Hepatocyte (in vitro differentiated cells): ENCODE data around the gene IFT172. TPM values are rescaled to one million over a fixed set of nuclear protein-coding genes. Genes with fewer than 3 reads are reported as not detected.

Experiments used
- DNase-seq: peaks from one replicate; pipeline ENCODE4 v3.0.0-alpha.2; 2016; ENCODE audit warnings: low spot score
- H2AFZ ChIP-seq: fragments of 200-600 bp; sonication (generic); 2 replicates; pipeline ENCODE4 v1.6.0; 2016; ENCODE audit warnings: antibody characterized with exemption, mild to moderate bottlenecking
- H3K27ac ChIP-seq: fragments of 200-600 bp; sonication (generic); 2 replicates; pipeline ENCODE4 v1.5.1; 2016; ENCODE audit warnings: mild to moderate bottlenecking
- H3K27me3 ChIP-seq: fragments of 200-600 bp; sonication (generic); 2 replicates; pipeline ENCODE4 v1.6.1; 2016
- H3K36me3 ChIP-seq: fragments of 200-600 bp; sonication (generic); replicated peaks from 2 replicates; pipeline ENCODE4 v1.5.1; 2016; ENCODE audit warnings: low read depth; ENCODE audit not compliant: insufficient read depth
- H3K4me1 ChIP-seq: fragments of 200-600 bp; sonication (generic); 2 replicates; pipeline ENCODE4 v1.5.1; 2016; ENCODE audit warnings: mild to moderate bottlenecking, moderate library complexity; ENCODE audit not compliant: insufficient read depth
- H3K4me2 ChIP-seq: fragments of 200-600 bp; sonication (generic); 2 replicates; pipeline ENCODE4 v1.6.0; 2016
- H3K4me3 ChIP-seq: fragments of 200-600 bp; sonication (generic); 2 replicates; pipeline ENCODE4 v1.5.1; 2016; ENCODE audit warnings: mild to moderate bottlenecking
- H3K79me2 ChIP-seq: fragments of 200-600 bp; sonication (generic); 2 replicates; pipeline ENCODE4 v1.6.0; 2017; ENCODE audit warnings: mild to moderate bottlenecking
- H3K9me2 ChIP-seq: fragments of 200-600 bp; sonication (generic); replicated peaks from 2 replicates; pipeline ENCODE4 v1.6.0; 2017; ENCODE audit warnings: mild to moderate bottlenecking; ENCODE audit not compliant: insufficient read depth
- H3K9me3 ChIP-seq: fragments of 200-600 bp; sonication (generic); 2 replicates; pipeline ENCODE4 v1.5.1; 2016; ENCODE audit warnings: low read depth, mild to moderate bottlenecking
- H4K20me1 ChIP-seq: fragments of 200-600 bp; sonication (generic); 2 replicates; pipeline ENCODE4 v1.6.0; 2016; ENCODE audit warnings: mild to moderate bottlenecking; ENCODE audit not compliant: insufficient read depth, poor library complexity, severe bottlenecking
- CTCF ChIP-seq: fragments of 200-600 bp; sonication (generic); IDR thresholded peaks from 2 replicates; pipeline ENCODE4 v1.5.1; 2016; ENCODE audit warnings: antibody characterized with exemption, mild to moderate bottlenecking; ENCODE audit not compliant: poor library complexity
- EZH2 ChIP-seq: fragments of 200-600 bp; sonication (generic); IDR thresholded peaks from 2 replicates; pipeline ENCODE4 v1.6.1; 2016; ENCODE audit warnings: antibody characterized with exemption, mild to moderate bottlenecking, borderline replicate concordance
- EZH2phosphoT487 ChIP-seq: fragments of 200-600 bp; sonication (generic); IDR thresholded peaks from one replicate; pipeline ENCODE4 v1.6.1; 2018; ENCODE audit warnings: antibody characterized with exemption, mild to moderate bottlenecking, low read depth, moderate library complexity; ENCODE audit not compliant: unreplicated experiment, severe bottlenecking
- WGBS: methylation state at CpG from one replicate; pipeline ENCODE4 v1.1.6; 2016; ENCODE audit warnings: low lambda C conversion rate; ENCODE audit errors: missing lambda C conversion rate; 5-methylcytosine and 5-hydroxymethylcytosine counted together
- polyA plus RNA-seq: library from polyadenylated mRNA; unstranded; fragments of >200 nt; fragmentation: Nextera tagmentation; extraction: Ambion mirVana; gene quantifications from 2 replicates; pipeline ENCODE4 v1.2.1, GENCODE V29; 2016
- total RNA-seq: library from RNA; depleted of rRNA; stranded (reverse); fragments of >200 nt; gene quantifications from 2 replicates; pipeline ENCODE4 v1.2.3, GENCODE V29; 2014

IFT172 gene
- total and polyA plus RNA-seq, 2 experiments from 2014 or later = 13.0 to 13.3 TPM

GRCh38 chr2:27531983-27532382, 42.4 kb upstream of the IFT172 start:
- no peaks in the 10 kb centered on the region for H3K4me1 ChIP-seq
- H3K36me3 ChIP-seq = no peaks in the 10 kb centered on the region
- 82% methylated on average over 2 of the region's 2 CpGs for WGBS

GRCh38 chr2:27527182-27527581, 37.6 kb upstream of the IFT172 start:
- Histone ChIP-seq H3K27ac (no peak overlapping the region), H3K9me2 (no peaks in the 10 kb centered on the region), H3K79me2 (no peaks in the 10 kb centered on the region), H3K4me3 (no peak overlapping the region), H3K4me2 (no peak overlapping the region), H3K4me1 (no peaks in the 10 kb centered on the region), H2AFZ (no peak overlapping the region), H3K27me3 (no peaks in the 10 kb centered on the region), H3K9me3 (no peaks in the 10 kb centered on the region), H4K20me1 (no peaks in the 10 kb centered on the region), H3K36me3 (no peaks in the 10 kb centered on the region)
- no peak for TF ChIP-seq EZH2phosphoT487
- no peak for TF ChIP-seq EZH2
- TF ChIP-seq CTCF = no peak
- WGBS = 67% methylated on average over 3 of the region's 3 CpGs
- DNase-seq = no peak

More at GRCh38 chr2:27531983-27532382, 42.4 kb upstream of the IFT172 start:
- Histone ChIP-seq H3K4me2 (no peak overlapping the region), H2AFZ (no peak overlapping the region), H3K9me3 (no peaks in the 10 kb centered on the region), H3K27ac (no peak overlapping the region), H3K27me3 (no peaks in the 10 kb centered on the region), H3K79me2 (no peaks in the 10 kb centered on the region), H3K4me3 (no peak overlapping the region), H3K9me2 (no peaks in the 10 kb centered on the region), H4K20me1 (no peaks in the 10 kb centered on the region)
- DNase-seq = no peak
- no peak for TF ChIP-seq CTCF
- TF ChIP-seq EZH2 = no peak
- no peak for TF ChIP-seq EZH2phosphoT487

GRCh38 chr2:27522400-27522945, 32.9 kb upstream of the IFT172 start:
- Histone ChIP-seq H3K9me3 (no peaks in the 10 kb centered on the region), H3K27ac (no peak overlapping the region), H3K27me3 (no peaks in the 10 kb centered on the region), H3K9me2 (no peaks in the 10 kb centered on the region), H3K4me1 (no peaks in the 10 kb centered on the region), H3K79me2 (no peaks in the 10 kb centered on the region), H3K4me2 (no peak overlapping the region), H3K4me3 (no peak overlapping the region), H3K36me3 (no peaks in the 10 kb centered on the region), H2AFZ (no peak overlapping the region), H4K20me1 (no peaks in the 10 kb centered on the region)
- TF ChIP-seq EZH2phosphoT487 = no peak
- TF ChIP-seq CTCF = peak; percentile 4
- DNase-seq = no peak
- WGBS = 91% methylated on average over 7 of the region's 7 CpGs

GRCh38 chr2:27520316-27520715, 30.8 kb upstream of the IFT172 start:
- H3K27me3 ChIP-seq = no peaks in the 10 kb centered on the region
- no peak for DNase-seq
- no peaks in the 10 kb centered on the region for H3K9me3 ChIP-seq
- 92% methylated on average over 2 of the region's 2 CpGs for WGBS
- TF ChIP-seq EZH2phosphoT487 = no peak
- TF ChIP-seq CTCF = no peak
- no peak for TF ChIP-seq EZH2
- H3K4me2 ChIP-seq = no peak overlapping the region
- no peaks in the 10 kb centered on the region for H3K9me2 ChIP-seq
- H2AFZ ChIP-seq = no peak overlapping the region
- no peaks in the 10 kb centered on the region for H3K36me3 ChIP-seq
- H3K79me2 ChIP-seq = no peaks in the 10 kb centered on the region
- no peaks in the 10 kb centered on the region for H4K20me1 ChIP-seq
- no peak overlapping the region for H3K27ac ChIP-seq
- no peak overlapping the region for H3K4me3 ChIP-seq
- no peaks in the 10 kb centered on the region for H3K4me1 ChIP-seq
